A673 (cell line): ENCODE data around the gene HOOK2. TPM values are rescaled to one million over a fixed set of nuclear protein-coding genes. Genes with fewer than 3 reads are reported as not detected.
A peak's percentile ranks its signal among the peaks of the same experiment; 100 is the strongest.

ENCODE experiments used
- BruUV-seq: library from RNA; stranded (reverse); fragments of 400-500 nt; replicated peaks from 2 replicates; lab custom pipeline; 2021; lab: Mats Ljungman, UMichigan
- CTCF ChIA-PET: fragments of 300-600 bp; sonication (Branson Sonifier 250); formaldehyde crosslinking; loops from one replicate; lab custom pipeline; 2022; ENCODE audit warnings: antibody characterized with exemption; lab: Charles Lee
- POLR2A ChIA-PET: fragments of 300-600 bp; sonication (Branson Sonifier 250); formaldehyde crosslinking; loops from one replicate; lab custom pipeline; 2022; ENCODE audit warnings: antibody characterized with exemption; ENCODE audit not compliant: low non-redundant PET; lab: Charles Lee
- DNase-seq: peaks from one replicate; pipeline ENCODE4 v3.0.0-alpha.2; 2015; ENCODE audit warnings: low spot score
- H3K27ac ChIP-seq: fragments of 200-600 bp; sonication (generic); 2 replicates; pipeline ENCODE4 v1.5.1; 2016; ENCODE audit warnings: mixed run types, low read depth, mild to moderate bottlenecking, mixed read lengths, antibody characterized with exemption, low read length; ENCODE audit not compliant: poor library complexity, severe bottlenecking
- H3K27me3 ChIP-seq: fragments of 200-600 bp; sonication (generic); replicated peaks from 2 replicates; pipeline ENCODE4 v1.6.1; 2017; ENCODE audit warnings: mixed run types, low read depth, mild to moderate bottlenecking, mixed read lengths, antibody characterized with exemption, low read length; ENCODE audit not compliant: insufficient read depth, poor library complexity
- H3K36me3 ChIP-seq: fragments of 200-600 bp; sonication (generic); 2 replicates; pipeline ENCODE4 v1.6.1; 2016; ENCODE audit warnings: mixed run types, mild to moderate bottlenecking, mixed read lengths, antibody characterized with exemption, low read length; ENCODE audit not compliant: insufficient read depth, poor library complexity, severe bottlenecking
- H3K4me1 ChIP-seq: fragments of 200-600 bp; sonication (generic); 2 replicates; pipeline ENCODE4 v1.6.1; 2017; ENCODE audit warnings: mixed run types, mild to moderate bottlenecking, mixed read lengths, antibody characterized with exemption, low read length; ENCODE audit not compliant: insufficient read depth, poor library complexity, severe bottlenecking
- H3K4me3 ChIP-seq: fragments of 200-600 bp; sonication (generic); 2 replicates; pipeline ENCODE4 v1.5.1; 2016; ENCODE audit warnings: low read depth, mixed run types, mild to moderate bottlenecking, mixed read lengths, low read length; ENCODE audit not compliant: poor library complexity, severe bottlenecking
- H3K9me3 ChIP-seq: fragments of 200-600 bp; sonication (generic); 2 replicates; pipeline ENCODE4 v1.6.1; 2016; ENCODE audit warnings: mixed run types, low read depth, mild to moderate bottlenecking, mixed read lengths, antibody characterized with exemption, low read length; ENCODE audit not compliant: poor library complexity, severe bottlenecking
- CTCF ChIP-seq: fragments of 300-800, 200-600 bp; sonication (generic); conservative IDR thresholded peaks from 2 replicates; pipeline ENCODE4 v1.5.1; 2017; ENCODE audit warnings: low read depth, mild to moderate bottlenecking, antibody characterized with exemption, low read length, moderate library complexity, mixed read lengths
- EZH2 ChIP-seq: fragments of 200-600 bp; sonication (generic); IDR thresholded peaks from 2 replicates; pipeline ENCODE4 v1.6.1; 2017; ENCODE audit warnings: borderline replicate concordance, low read depth, mild to moderate bottlenecking, mixed read lengths, antibody characterized with exemption, low read length; ENCODE audit not compliant: poor library complexity, severe bottlenecking
- intact Hi-C: fragments of 100-400 bp; cut with micrococcal nuclease; formaldehyde crosslinking; loops from one replicate; pipeline ENCODE4 v1.10.0; 2022; ENCODE audit not compliant: unreplicated experiment
- total RNA-seq: library from RNA; stranded (reverse); gene quantifications from 2 replicates; pipeline ENCODE4 v1.2.3, GENCODE V29; 2021

Gene HOOK2
- total RNA-seq, 1 experiment from 2014 or later: 25.8 TPM

- no TSS peak for BruUV-seq
- Histone ChIP-seq H3K4me1 (no peaks in the 10 kb centered on the region), H3K27me3 (no peaks in the 10 kb centered on the region), H3K9me3 (no peaks in the 10 kb centered on the region), H3K4me3 (no peak overlapping the region), H3K27ac (no peak overlapping the region), H3K36me3 (peaks cover 22% of the 10 kb centered on the region)
- TF ChIP-seq EZH2 (no peak), CTCF (no peak)
- intact Hi-C loops: no loop called here
- DNase-seq: no peak
- POLR2A ChIA-PET: no interaction called here
- CTCF ChIA-PET: no interaction called here
These were observed 39.7 kb upstream of the HOOK2 start for GRCh38 chr19:12815088-12815487.

- H3K27ac ChIP-seq: peak within 1 kb of the TSS; percentile 89
- H3K4me1 ChIP-seq: peaks cover 9% of the 10 kb centered on the region
- H3K36me3 ChIP-seq: peaks cover 16% of the 10 kb centered on the region
- peak; percentile 97 for DNase-seq
- H3K9me3 ChIP-seq: no peaks in the 10 kb centered on the region
- BruUV-seq: no TSS peak
- no peaks in the 10 kb centered on the region for H3K27me3 ChIP-seq
- ChIA-PET CTCF (no interaction called here), POLR2A (no interaction called here)
- peak within 1 kb of the TSS; percentile 91 for H3K4me3 ChIP-seq
- TF ChIP-seq CTCF (no peak), EZH2 (no peak)
- intact Hi-C loops: no loop called here
These were observed 31.1 kb upstream of the HOOK2 start, which contains the start of gene RNASEH2A for GRCh38 chr19:12806242-12807081. Gene RNASEH2A, plus strand, starts transcription at chr19:12806584. Its CDS starts 90 bp downstream, at chr19:12806674.

- Histone ChIP-seq H3K4me1 (peaks cover 18% of the 10 kb centered on the region), H3K27ac (no peak overlapping the region), H3K27me3 (no peaks in the 10 kb centered on the region), H3K36me3 (peaks cover 16% of the 10 kb centered on the region), H3K4me3 (no peak overlapping the region), H3K9me3 (no peaks in the 10 kb centered on the region)
- intact Hi-C loops: no loop called here
- no TSS peak for BruUV-seq
- no peak for DNase-seq
- POLR2A ChIA-PET: no interaction called here
- CTCF ChIA-PET: no interaction called here
- TF ChIP-seq CTCF (no peak), EZH2 (no peak)
These were observed 28.7 kb upstream of the HOOK2 start for GRCh38 chr19:12804051-12804450.
